ENCODE measurements around the gene NCSTN. TPM values are rescaled to one million over a fixed set of nuclear protein-coding genes. Genes with fewer than 3 reads are reported as not detected.
A peak's percentile ranks its signal among the peaks of the same experiment; 100 is the strongest.

NCSTN gene
- total and polyA plus RNA-seq, 2 of the 13 experiments (the other 11 are each of a cell fraction or from before 2014, with no cell fraction given): 44.2 to 247 TPM

DNA sequence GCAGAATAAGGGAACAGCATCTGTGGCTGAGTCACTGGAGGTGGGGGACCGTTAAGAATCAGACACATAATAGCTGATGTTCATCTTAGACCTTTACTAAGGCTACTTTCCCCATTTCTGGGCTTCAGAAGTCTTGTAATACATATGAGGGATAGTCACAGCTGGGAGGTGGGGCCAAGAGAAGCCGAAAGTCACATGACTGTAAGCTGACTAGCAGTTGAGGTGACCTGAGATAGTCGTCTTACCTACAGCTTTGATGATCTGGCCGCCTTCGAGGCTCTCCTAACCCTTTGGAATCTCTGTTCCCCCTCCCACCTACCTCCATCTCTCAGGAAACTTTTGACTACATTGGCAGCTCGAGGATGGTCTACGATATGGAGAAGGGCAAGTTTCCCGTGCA is 9.4 kb downstream of the NCSTN start:
- H3K4me3 ChIP-seq (replicated peaks in 1 of 3; ENCODE audit: insufficient read depth in 1 of 3, low read depth in 2 of 3, low read length in 3 of 3): no peak overlapping the region
- intact Hi-C loops (cut with micrococcal nuclease; ENCODE audit: unreplicated experiment) (no loop called here), in situ Hi-C loops (cut with HindIII; ENCODE audit: extremely low pct_ligation_motif_present, low pct_unique_long_range_greater_than_20kb) (no loop called here)
- H3K4me1 ChIP-seq (ENCODE audit: insufficient read depth, low read length): no peaks in the 10 kb centered on the region
- no TSS peak for BruUV-seq (replicated peaks)
- TF ChIP-seq SNRNP70 (IDR thresholded peaks at IDR 0.05; ENCODE audit: low read depth, low read length): no peak
- TF ChIP-seq, protein P1, sequence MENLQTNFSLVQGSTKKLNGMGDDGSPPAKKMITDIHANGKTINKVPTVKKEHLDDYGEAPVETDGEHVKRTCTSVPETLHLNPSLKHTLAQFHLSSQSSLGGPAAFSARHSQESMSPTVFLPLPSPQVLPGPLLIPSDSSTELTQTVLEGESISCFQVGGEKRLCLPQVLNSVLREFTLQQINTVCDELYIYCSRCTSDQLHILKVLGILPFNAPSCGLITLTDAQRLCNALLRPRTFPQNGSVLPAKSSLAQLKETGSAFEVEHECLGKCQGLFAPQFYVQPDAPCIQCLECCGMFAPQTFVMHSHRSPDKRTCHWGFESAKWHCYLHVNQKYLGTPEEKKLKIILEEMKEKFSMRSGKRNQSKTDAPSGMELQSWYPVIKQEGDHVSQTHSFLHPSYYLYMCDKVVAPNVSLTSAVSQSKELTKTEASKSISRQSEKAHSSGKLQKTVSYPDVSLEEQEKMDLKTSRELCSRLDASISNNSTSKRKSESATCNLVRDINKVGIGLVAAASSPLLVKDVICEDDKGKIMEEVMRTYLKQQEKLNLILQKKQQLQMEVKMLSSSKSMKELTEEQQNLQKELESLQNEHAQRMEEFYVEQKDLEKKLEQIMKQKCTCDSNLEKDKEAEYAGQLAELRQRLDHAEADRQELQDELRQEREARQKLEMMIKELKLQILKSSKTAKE (CRISPR knock-in tag; IDR thresholded peaks at IDR 0.05; ENCODE audit: borderline replicate concordance): no peak
- no peak overlapping the region for H3K4me2 ChIP-seq (ENCODE audit: low read depth, low read length)
- 95% methylated on average over 8 of the region's 8 CpGs for WGBS (ENCODE audit: low lambda C conversion rate)
- ChIA-PET CTCF (ENCODE audit: low intra/inter-chr PET ratio, low total read pairs) (no interaction called here), POLR2A (no interaction called here)
- H3K36me3 ChIP-seq (replicated peaks in 1 of 2; ENCODE audit: control insufficient read depth in 1 of 2, insufficient read depth in 2 of 2, low read length in 2 of 2): peaks cover 46 to 96% of the 10 kb centered on the region in 2 experiments
- no peak for FAIRE-seq
- no peaks in the 10 kb centered on the region for H4K20me1 ChIP-seq (ENCODE audit: insufficient read depth, low read length)
- no peak overlapping the region for H2AFZ ChIP-seq (ENCODE audit: low read length)
- ATAC-seq: no peak
- no peak overlapping the region for H3K9ac ChIP-seq (ENCODE audit: insufficient read depth, low read depth, low read length)
- no peak for DNase-seq (ENCODE audit: low spot score)
- H3K27ac ChIP-seq (ENCODE audit: extremely low read length, insufficient read depth, low read length): no peak overlapping the region
- no peaks in the 10 kb centered on the region for H3K79me2 ChIP-seq (ENCODE audit: insufficient read depth, low read length)
- no peaks in the 10 kb centered on the region for H3K9me3 ChIP-seq (ENCODE audit: low read length)
- no peaks in the 10 kb centered on the region for H3K27me3 ChIP-seq (ENCODE audit: control insufficient read depth in 1 of 2, insufficient read depth in 2 of 2, low read length in 2 of 2)

DNA sequence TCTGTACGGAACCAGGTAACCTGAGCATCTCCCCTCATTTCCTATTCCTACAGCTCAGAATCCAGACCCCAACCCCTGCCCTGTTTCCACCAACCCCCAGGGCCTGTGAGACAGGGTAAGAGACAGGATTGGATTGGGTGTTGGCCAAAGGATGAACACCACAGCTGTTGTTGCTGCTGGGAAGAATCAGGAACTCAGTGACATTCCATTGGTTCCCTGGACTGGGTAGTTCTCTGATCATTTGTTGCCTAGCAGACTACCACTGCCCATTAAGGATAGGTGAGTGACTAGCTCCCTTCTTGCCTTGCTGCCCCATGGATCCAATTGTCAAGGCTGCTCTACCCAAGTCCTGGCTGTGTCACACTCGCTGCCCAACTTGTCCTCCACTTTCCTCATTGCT is 10.0 kb downstream of the NCSTN start:
- FAIRE-seq (no peak), DNase-seq (ENCODE audit: low spot score) (no peak)

More for the DNA sequence above, 10.0 kb downstream of the NCSTN start:
- BruUV-seq (replicated peaks): no TSS peak
- H3K27ac ChIP-seq (ENCODE audit: extremely low read length, insufficient read depth, low read length): no peak overlapping the region
- H2AFZ ChIP-seq (ENCODE audit: low read length): no peak overlapping the region
- H3K9ac ChIP-seq (ENCODE audit: insufficient read depth, low read depth, low read length): no peak overlapping the region
- no peaks in the 10 kb centered on the region for H3K27me3 ChIP-seq (ENCODE audit: control insufficient read depth in 1 of 2, insufficient read depth in 2 of 2, low read length in 2 of 2)
- no peak for ATAC-seq
- TF ChIP-seq ZNF430 (CRISPR knock-in tag; IDR thresholded peaks at IDR 0.05) (no peak), RFX5 (IDR thresholded peaks at IDR 0.05; ENCODE audit: low read depth, low read length) (peak; percentile 94)
- no peaks in the 10 kb centered on the region for H3K9me3 ChIP-seq (ENCODE audit: low read length)
- no peak overlapping the region for H3K4me2 ChIP-seq (ENCODE audit: low read depth, low read length)
- no peak overlapping the region for H3K4me3 ChIP-seq (replicated peaks in 1 of 3; ENCODE audit: insufficient read depth in 1 of 3, low read depth in 2 of 3, low read length in 3 of 3)
- no peaks in the 10 kb centered on the region for H4K20me1 ChIP-seq (ENCODE audit: insufficient read depth, low read length)
- ChIA-PET POLR2A (no interaction called here), CTCF (ENCODE audit: low intra/inter-chr PET ratio, low total read pairs) (no interaction called here)
- H3K4me1 ChIP-seq (ENCODE audit: insufficient read depth, low read length): no peaks in the 10 kb centered on the region
- peaks cover 48 to 97% of the 10 kb centered on the region in 2 experiments for H3K36me3 ChIP-seq (replicated peaks in 1 of 2; ENCODE audit: control insufficient read depth in 1 of 2, insufficient read depth in 2 of 2, low read length in 2 of 2)
- in situ Hi-C loops (cut with HindIII; ENCODE audit: extremely low pct_ligation_motif_present, low pct_unique_long_range_greater_than_20kb): no loop called here
- H3K79me2 ChIP-seq (ENCODE audit: insufficient read depth, low read length): no peaks in the 10 kb centered on the region
- WGBS (ENCODE audit: low lambda C conversion rate): 97% methylated on average over 2 of the region's 2 CpGs
- intact Hi-C loops (cut with micrococcal nuclease; ENCODE audit: unreplicated experiment): no loop called here

All from HepG2 (cell line).